ENCODE results near the gene FKBP6.

FKBP6 gene

DNA sequence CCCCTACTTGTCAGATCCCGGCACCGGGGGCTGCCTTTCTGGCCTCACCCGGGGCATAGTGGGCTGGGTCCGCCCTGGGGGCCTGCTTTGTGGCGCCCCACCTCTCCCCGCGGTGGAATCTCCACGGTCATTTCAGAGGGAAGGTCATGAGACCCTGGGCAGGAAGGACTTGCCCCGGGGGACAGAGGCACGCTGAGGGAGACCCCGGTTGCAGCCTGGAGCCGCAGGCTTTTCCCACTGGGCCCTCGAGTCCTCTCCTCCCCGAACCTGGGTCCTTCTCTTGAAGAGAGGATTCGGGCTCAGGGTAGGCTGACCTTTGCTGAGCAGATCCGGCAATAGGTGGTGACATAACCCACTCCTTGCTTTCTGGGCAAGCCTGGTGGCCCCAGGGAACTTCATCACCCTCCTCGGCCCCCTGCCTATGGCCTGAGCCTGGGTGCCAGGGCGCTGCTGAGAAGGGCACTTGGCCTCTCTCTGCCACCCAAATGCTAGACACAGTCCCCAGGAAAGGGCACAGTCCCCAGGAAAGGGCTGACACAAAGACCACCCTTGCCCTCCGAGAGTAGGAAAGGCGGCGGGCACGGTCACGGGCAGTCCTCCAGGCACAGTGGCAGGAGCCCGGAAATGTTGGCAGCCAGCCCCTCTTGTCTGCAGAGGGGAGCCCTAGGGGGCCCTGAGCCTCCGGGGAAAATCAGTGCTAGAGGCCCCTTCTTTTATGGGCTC is 36.2 kb downstream of the FKBP6 start:
- no peak overlapping the region for H2BK12ac ChIP-seq (ENCODE audit: low read length in 2 of 2)
- H2AK5ac ChIP-seq (ENCODE audit: low read length, severe bottlenecking), result no peak overlapping the region
- H4K8ac ChIP-seq (ENCODE audit: low read length), result no peak overlapping the region
- no peak overlapping the region for H2BK120ac ChIP-seq (ENCODE audit: low read depth, low read length)
- no peak overlapping the region for H2AFZ ChIP-seq (ENCODE audit: low read depth, low read length)
- no peak overlapping the region for H3K18ac ChIP-seq (ENCODE audit: low read depth in 1 of 2, low read length in 2 of 2)
- no peak overlapping the region for H2BK15ac ChIP-seq (ENCODE audit: low read depth, poor library complexity, severe bottlenecking)
- 87% methylated on average over 25 of the region's 25 CpGs for WGBS
- H2BK5ac ChIP-seq (ENCODE audit: low read depth, low read length, poor library complexity, severe bottlenecking), result no peak overlapping the region
- H3K4me3 ChIP-seq (ENCODE audit: insufficient read depth in 1 of 2, low read depth in 1 of 2, low read length in 2 of 2), result no peak overlapping the region
- no peak overlapping the region for H3K4ac ChIP-seq (ENCODE audit: low read depth in 1 of 2, low read length in 2 of 2)
- H3K14ac ChIP-seq (ENCODE audit: low read length in 2 of 2), result no peak overlapping the region
- DNase-seq, result no peak
- no peak overlapping the region for H3K23ac ChIP-seq (ENCODE audit: low read length in 2 of 2)
- no peak overlapping the region for H3K27ac ChIP-seq (ENCODE audit: low read length, poor library complexity, severe bottlenecking)
- H3K9ac ChIP-seq (ENCODE audit: low read length), result no peak overlapping the region
- no peak overlapping the region for H3K4me2 ChIP-seq (ENCODE audit: low read length, poor library complexity, severe bottlenecking)
- H4K91ac ChIP-seq (ENCODE audit: low read length), result no peak overlapping the region
- peaks cover 19 to 33% of the 10 kb centered on the region in 2 experiments for H3K27me3 ChIP-seq (ENCODE audit: control insufficient read depth in 1 of 2, insufficient read depth in 1 of 2, low read length in 2 of 2)
- H3K9me3 ChIP-seq (ENCODE audit: control insufficient read depth, low read length), result no peaks in the 10 kb centered on the region
- no peaks in the 10 kb centered on the region for H3K36me3 ChIP-seq (ENCODE audit: control insufficient read depth in 1 of 2, insufficient read depth in 2 of 2, low read depth in 1 of 2, low read length in 2 of 2)
- no peaks in the 10 kb centered on the region for H3K79me1 ChIP-seq (replicated peaks; ENCODE audit: low read length, poor library complexity, severe bottlenecking)
- no peaks in the 10 kb centered on the region for H3K4me1 ChIP-seq (ENCODE audit: control insufficient read depth, insufficient read depth, low read depth, low read length)

GRCh38 chr7:73366127-73366526 is 38.2 kb downstream of the FKBP6 start:
- no peak overlapping the region for H3K27ac ChIP-seq (ENCODE audit: low read length, poor library complexity, severe bottlenecking)
- no peak overlapping the region for H4K8ac ChIP-seq (ENCODE audit: low read length)
- no peak overlapping the region for H2AK5ac ChIP-seq (ENCODE audit: low read length, severe bottlenecking)
- H3K4me2 ChIP-seq (ENCODE audit: low read length, poor library complexity, severe bottlenecking), result no peak overlapping the region
- H3K9me3 ChIP-seq (ENCODE audit: control insufficient read depth, low read length), result no peaks in the 10 kb centered on the region
- WGBS, result 87% methylated on average over 11 of the region's 11 CpGs
- no peak overlapping the region for H2AFZ ChIP-seq (ENCODE audit: low read depth, low read length)
- no peak overlapping the region for H3K18ac ChIP-seq (ENCODE audit: low read depth in 1 of 2, low read length in 2 of 2)
- H3K4me3 ChIP-seq (ENCODE audit: insufficient read depth in 1 of 2, low read depth in 1 of 2, low read length in 2 of 2), result no peak overlapping the region
- H2BK12ac ChIP-seq (ENCODE audit: low read length in 2 of 2), result no peak overlapping the region
- no peak overlapping the region for H2BK5ac ChIP-seq (ENCODE audit: low read depth, low read length, poor library complexity, severe bottlenecking)
- H2BK120ac ChIP-seq (ENCODE audit: low read depth, low read length), result no peak overlapping the region
- no peak overlapping the region for H3K14ac ChIP-seq (ENCODE audit: low read length in 2 of 2)
- H3K9ac ChIP-seq (ENCODE audit: low read length), result no peak overlapping the region
- no peak overlapping the region for H3K23ac ChIP-seq (ENCODE audit: low read length in 2 of 2)
- H3K79me1 ChIP-seq (replicated peaks; ENCODE audit: low read length, poor library complexity, severe bottlenecking), result no peaks in the 10 kb centered on the region
- no peak overlapping the region for H3K4ac ChIP-seq (ENCODE audit: low read depth in 1 of 2, low read length in 2 of 2)
- H3K27me3 ChIP-seq (ENCODE audit: control insufficient read depth in 1 of 2, insufficient read depth in 1 of 2, low read length in 2 of 2), result peaks cover 19 to 26% of the 10 kb centered on the region in 2 experiments
- H2BK15ac ChIP-seq (ENCODE audit: low read depth, poor library complexity, severe bottlenecking), result no peak overlapping the region
- no peak for DNase-seq
- no peak overlapping the region for H4K91ac ChIP-seq (ENCODE audit: low read length)
- H3K4me1 ChIP-seq (ENCODE audit: control insufficient read depth, insufficient read depth, low read depth, low read length), result no peaks in the 10 kb centered on the region
- H3K36me3 ChIP-seq (ENCODE audit: control insufficient read depth in 1 of 2, insufficient read depth in 2 of 2, low read depth in 1 of 2, low read length in 2 of 2), result no peaks in the 10 kb centered on the region

DNA sequence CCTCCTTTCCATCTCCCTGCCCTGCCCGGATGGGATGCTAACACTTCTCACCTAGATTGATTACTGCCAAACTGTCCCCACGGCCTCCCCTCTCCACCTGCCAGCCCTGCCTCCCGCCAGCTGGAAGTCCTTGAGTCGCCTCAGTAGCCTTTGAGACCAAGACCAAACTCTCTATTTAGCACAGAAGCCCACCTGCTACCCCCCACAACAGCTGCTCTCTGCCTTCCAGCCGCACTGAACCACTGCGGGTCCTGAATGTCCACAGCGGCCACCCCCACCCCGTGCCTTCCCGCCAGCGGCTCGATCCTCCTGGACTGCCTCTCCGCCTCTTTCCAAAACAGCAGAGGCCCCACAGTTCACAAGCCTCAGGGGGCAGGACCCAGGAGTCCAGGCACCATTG is 39.0 kb downstream of the FKBP6 start:
- Histone ChIP-seq H3K9ac (ENCODE audit: low read length) (no peak overlapping the region), H3K27me3 (ENCODE audit: control insufficient read depth in 1 of 2, insufficient read depth in 1 of 2, low read length in 2 of 2) (peaks cover 19 to 26% of the 10 kb centered on the region in 2 experiments), H3K4me1 (ENCODE audit: control insufficient read depth, insufficient read depth, low read depth, low read length) (no peaks in the 10 kb centered on the region), H3K9me3 (ENCODE audit: control insufficient read depth, low read length) (no peaks in the 10 kb centered on the region), H3K4me3 (ENCODE audit: insufficient read depth in 1 of 2, low read depth in 1 of 2, low read length in 2 of 2) (no peak overlapping the region), H3K23ac (ENCODE audit: low read length in 2 of 2) (no peak overlapping the region), H4K8ac (ENCODE audit: low read length) (peak overlapping the region; percentile 47), H2BK15ac (ENCODE audit: low read depth, poor library complexity, severe bottlenecking) (no peak overlapping the region), H3K27ac (ENCODE audit: low read length, poor library complexity, severe bottlenecking) (no peak overlapping the region), H3K18ac (ENCODE audit: low read depth in 1 of 2, low read length in 2 of 2) (no peak overlapping the region), H2BK5ac (ENCODE audit: low read depth, low read length, poor library complexity, severe bottlenecking) (no peak overlapping the region), H3K4ac (ENCODE audit: low read depth in 1 of 2, low read length in 2 of 2) (no peak overlapping the region), H3K14ac (ENCODE audit: low read length in 2 of 2) (no peak overlapping the region), H2AFZ (ENCODE audit: low read depth, low read length) (no peak overlapping the region), H2AK5ac (ENCODE audit: low read length, severe bottlenecking) (no peak overlapping the region), H3K79me1 (replicated peaks; ENCODE audit: low read length, poor library complexity, severe bottlenecking) (no peaks in the 10 kb centered on the region), H3K4me2 (ENCODE audit: low read length, poor library complexity, severe bottlenecking) (no peak overlapping the region), H4K91ac (ENCODE audit: low read length) (no peak overlapping the region), H2BK12ac (ENCODE audit: low read length in 2 of 2) (no peak overlapping the region), H2BK120ac (ENCODE audit: low read depth, low read length) (no peak overlapping the region), H3K36me3 (ENCODE audit: control insufficient read depth in 1 of 2, insufficient read depth in 2 of 2, low read depth in 1 of 2, low read length in 2 of 2) (no peaks in the 10 kb centered on the region)
- WGBS, result 82% methylated on average over 12 of the region's 12 CpGs
- no peak for DNase-seq

- Histone ChIP-seq H2BK120ac (ENCODE audit: low read depth, low read length) (no peak overlapping the region), H3K4me2 (ENCODE audit: low read length, poor library complexity, severe bottlenecking) (no peak overlapping the region), H3K14ac (ENCODE audit: low read length in 2 of 2) (no peak overlapping the region)
Measured at GRCh38 chr7:73369009-73369408, 41.0 kb downstream of the FKBP6 start.

More at GRCh38 chr7:73369009-73369408, 41.0 kb downstream of the FKBP6 start:
- H3K18ac ChIP-seq (ENCODE audit: low read depth in 1 of 2, low read length in 2 of 2), result no peak overlapping the region
- no peak overlapping the region for H2BK12ac ChIP-seq (ENCODE audit: low read length in 2 of 2)
- no peak overlapping the region for H2BK5ac ChIP-seq (ENCODE audit: low read depth, low read length, poor library complexity, severe bottlenecking)
- H3K4me3 ChIP-seq (ENCODE audit: insufficient read depth in 1 of 2, low read depth in 1 of 2, low read length in 2 of 2), result no peak overlapping the region
- H3K23ac ChIP-seq (ENCODE audit: low read length in 2 of 2), result no peak overlapping the region
- H3K36me3 ChIP-seq (ENCODE audit: control insufficient read depth in 1 of 2, insufficient read depth in 2 of 2, low read depth in 1 of 2, low read length in 2 of 2), result no peaks in the 10 kb centered on the region
- H3K4me1 ChIP-seq (ENCODE audit: control insufficient read depth, insufficient read depth, low read depth, low read length), result no peaks in the 10 kb centered on the region
- no peak overlapping the region for H3K9ac ChIP-seq (ENCODE audit: low read length)
- no peak for DNase-seq
- H2AFZ ChIP-seq (ENCODE audit: low read depth, low read length), result no peak overlapping the region
- no peak overlapping the region for H2AK5ac ChIP-seq (ENCODE audit: low read length, severe bottlenecking)
- no peak overlapping the region for H3K4ac ChIP-seq (ENCODE audit: low read depth in 1 of 2, low read length in 2 of 2)
- no peak overlapping the region for H4K8ac ChIP-seq (ENCODE audit: low read length)
- peaks cover 8 to 13% of the 10 kb centered on the region in 2 experiments for H3K27me3 ChIP-seq (ENCODE audit: control insufficient read depth in 1 of 2, insufficient read depth in 1 of 2, low read length in 2 of 2)
- no peaks in the 10 kb centered on the region for H3K9me3 ChIP-seq (ENCODE audit: control insufficient read depth, low read length)
- H4K91ac ChIP-seq (ENCODE audit: low read length), result no peak overlapping the region
- H3K79me1 ChIP-seq (replicated peaks; ENCODE audit: low read length, poor library complexity, severe bottlenecking), result no peaks in the 10 kb centered on the region
- WGBS, result 87% methylated on average over 11 of the region's 11 CpGs
- no peak overlapping the region for H3K27ac ChIP-seq (ENCODE audit: low read length, poor library complexity, severe bottlenecking)
- H2BK15ac ChIP-seq (ENCODE audit: low read depth, poor library complexity, severe bottlenecking), result no peak overlapping the region
